Measurements from ENCODE around the gene RASA4.
"Not testable (repeated sequence)": the region's sequence is repeated elsewhere in the genome, so short reads cannot be mapped to it uniquely, and the experiment has no call there.

Gene RASA4

DNA sequence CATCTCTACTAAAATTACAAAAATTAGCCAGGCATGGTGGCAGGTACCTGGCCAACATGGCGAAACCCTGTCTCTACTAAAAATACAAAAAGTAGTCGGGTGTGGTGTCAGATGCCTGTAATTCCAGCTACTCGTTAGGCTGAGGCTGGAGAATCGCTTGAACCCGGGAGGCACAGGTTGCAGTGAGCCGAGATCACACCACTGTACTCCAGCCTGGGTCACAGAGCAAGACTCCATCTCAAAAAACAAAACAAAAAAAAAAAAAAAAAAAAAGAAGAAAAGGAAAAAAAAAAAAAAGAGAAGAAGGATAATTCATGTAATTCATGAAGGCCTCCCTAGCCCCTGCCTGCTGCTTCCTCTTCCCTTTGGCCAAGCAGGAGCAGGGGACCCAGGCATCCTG is 76.0 kb downstream of the RASA4 start:
- not testable (repeated sequence) for H3K4me1 Mint-ChIP-seq (ENCODE audit: low read depth); H3K27ac Mint-ChIP-seq; H3K27me3 Mint-ChIP-seq; H3K9me3 Mint-ChIP-seq; H3K36me3 Mint-ChIP-seq (ENCODE audit: low read depth); H3K4me3 Mint-ChIP-seq; DNase-seq

- H3K27me3 Mint-ChIP-seq; H3K36me3 Mint-ChIP-seq (ENCODE audit: low read depth); H3K9me3 Mint-ChIP-seq; H3K4me3 Mint-ChIP-seq; H3K4me1 Mint-ChIP-seq (ENCODE audit: low read depth); H3K27ac Mint-ChIP-seq; DNase-seq: not testable (repeated sequence)
Observed at GRCh38 chr7:102535062-102535615, 81.4 kb downstream of the RASA4 start.

GRCh38 chr7:102532127-102532526 is 84.4 kb downstream of the RASA4 start:
- peak; percentile 17 for DNase-seq
- not testable (repeated sequence) for H3K27ac Mint-ChIP-seq; H3K4me3 Mint-ChIP-seq; H3K9me3 Mint-ChIP-seq; H3K27me3 Mint-ChIP-seq; H3K36me3 Mint-ChIP-seq (ENCODE audit: low read depth); H3K4me1 Mint-ChIP-seq (ENCODE audit: low read depth)

DNA sequence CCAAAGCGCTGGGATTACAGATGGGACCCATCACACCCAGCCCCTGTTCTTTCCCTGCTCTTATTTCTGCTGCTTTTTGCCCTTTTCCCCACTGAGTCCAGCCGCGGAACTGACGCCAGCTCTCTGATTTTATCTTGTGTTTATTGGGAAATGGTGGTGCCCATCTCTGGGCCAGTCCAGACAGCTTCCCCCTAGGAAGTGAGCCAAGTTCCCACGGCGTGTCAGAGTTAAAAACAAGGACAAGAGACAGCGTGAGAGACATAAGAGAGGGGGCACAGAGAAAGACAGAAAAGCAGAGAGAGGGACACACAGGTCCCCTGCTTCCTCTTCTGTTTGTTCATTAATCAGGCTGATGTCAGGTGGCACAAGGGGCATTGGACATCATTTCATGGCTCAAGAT is 85.0 kb downstream of the RASA4 start:
- not testable (repeated sequence) for H3K4me3 Mint-ChIP-seq; DNase-seq; H3K27ac Mint-ChIP-seq; H3K9me3 Mint-ChIP-seq; H3K4me1 Mint-ChIP-seq (ENCODE audit: low read depth); H3K27me3 Mint-ChIP-seq; H3K36me3 Mint-ChIP-seq (ENCODE audit: low read depth)

- DNase-seq: peak; percentile 24
- not testable (repeated sequence) for H3K36me3 Mint-ChIP-seq (ENCODE audit: low read depth); H3K9me3 Mint-ChIP-seq; H3K27me3 Mint-ChIP-seq; H3K4me3 Mint-ChIP-seq; H3K4me1 Mint-ChIP-seq (ENCODE audit: low read depth); H3K27ac Mint-ChIP-seq
Observed at GRCh38 chr7:102527822-102528793, 88.4 kb downstream of the RASA4 start.

GRCh38 chr7:102527182-102527581 is 89.4 kb downstream of the RASA4 start:
- H3K27ac Mint-ChIP-seq; H3K36me3 Mint-ChIP-seq (ENCODE audit: low read depth); H3K4me1 Mint-ChIP-seq (ENCODE audit: low read depth); H3K4me3 Mint-ChIP-seq; DNase-seq; H3K27me3 Mint-ChIP-seq; H3K9me3 Mint-ChIP-seq: not testable (repeated sequence)

DNA sequence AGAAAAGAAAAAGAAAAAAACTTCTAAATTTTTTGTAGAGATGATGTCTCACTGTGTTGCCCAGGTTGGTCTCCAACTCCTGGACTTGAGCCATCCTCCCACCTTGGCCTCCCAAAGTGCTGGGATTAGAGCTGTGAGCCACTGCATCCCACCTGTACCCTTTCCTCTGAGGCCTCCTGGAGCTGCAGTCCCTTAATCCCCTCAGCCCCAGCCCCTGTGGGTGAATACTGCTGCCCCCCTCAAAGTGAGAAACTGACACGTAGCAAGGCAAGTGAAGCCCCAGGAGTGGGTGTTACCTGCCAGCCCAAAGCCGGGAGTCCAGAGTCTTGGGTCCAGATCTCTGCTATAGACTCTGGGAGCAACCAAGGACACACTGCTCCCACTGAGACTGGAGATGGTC is 91.8 kb downstream of the RASA4 start:
- DNase-seq: peak; percentile 25
- not testable (repeated sequence) for H3K4me3 Mint-ChIP-seq; H3K36me3 Mint-ChIP-seq (ENCODE audit: low read depth); H3K27ac Mint-ChIP-seq; H3K4me1 Mint-ChIP-seq (ENCODE audit: low read depth); H3K27me3 Mint-ChIP-seq; H3K9me3 Mint-ChIP-seq
